GM21576 (cell line): ENCODE results near the gene TSSC4.

ENCODE experiments used
- ATAC-seq: cut with Tn5 transposase; IDR thresholded peaks from one replicate; pipeline ENCODE4 v1.9.1; 2021; ENCODE audit warnings: mild to moderate bottlenecking, moderate library complexity; ENCODE audit not compliant: unreplicated experiment

Gene TSSC4

DNA sequence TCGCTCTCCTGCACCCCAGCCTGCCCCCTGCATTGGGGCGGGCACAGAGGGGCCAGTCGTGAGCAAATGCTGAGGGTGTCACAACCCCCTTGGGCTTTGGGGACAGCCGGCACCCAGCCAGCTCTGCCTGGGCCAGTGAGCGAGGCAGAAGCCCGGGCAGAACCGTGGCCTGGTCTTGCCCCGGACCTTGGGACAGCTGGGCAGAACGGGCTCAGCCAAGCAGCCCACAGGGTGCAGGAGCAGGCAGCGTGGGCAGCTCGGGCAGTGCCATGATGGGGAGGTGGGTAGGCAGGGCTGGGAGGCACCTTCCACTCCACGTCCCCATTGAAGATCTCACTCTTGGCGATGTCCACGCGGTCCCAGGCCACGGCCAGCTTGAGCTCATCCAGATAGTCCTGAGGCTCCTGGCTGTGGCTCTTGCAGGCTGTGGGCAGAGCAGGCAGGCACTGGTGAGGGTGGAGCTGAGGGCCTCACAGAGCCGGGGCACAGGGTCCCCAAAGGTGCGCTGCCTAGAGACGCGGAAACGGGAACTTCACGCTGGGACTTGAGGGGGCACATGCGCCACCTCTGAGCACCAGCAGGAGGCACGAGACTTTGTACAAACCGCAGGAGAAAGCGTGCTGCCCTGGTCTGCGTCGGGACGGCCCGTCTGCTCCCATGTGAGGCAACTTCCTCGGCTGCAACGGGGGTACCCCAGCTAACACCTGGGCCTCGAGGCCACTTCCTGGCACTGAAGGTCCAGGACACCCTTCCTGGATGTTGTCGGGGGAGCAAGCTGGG, 15.2 kb downstream of the TSSC4 start:
- no peak for ATAC-seq

DNA sequence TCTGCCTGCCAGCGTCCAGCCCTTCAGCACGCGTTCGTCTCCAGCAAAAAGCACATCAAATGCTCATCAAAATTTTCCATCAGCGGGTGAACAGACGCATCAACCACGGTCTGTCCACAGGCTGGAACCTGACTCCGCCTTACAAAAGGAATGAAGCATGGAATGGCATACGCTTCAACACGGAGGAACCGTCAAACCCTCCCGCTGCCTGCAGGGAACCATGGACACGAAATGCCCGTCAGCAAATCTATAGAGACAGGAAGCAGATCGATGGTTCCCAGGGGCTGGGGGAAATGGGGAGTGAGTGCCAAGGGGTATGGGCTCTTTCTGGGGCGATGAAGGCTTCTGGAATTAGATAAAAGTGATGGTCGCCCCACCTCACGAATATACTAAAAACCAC, 16.2 kb downstream of the TSSC4 start:
- no peak for ATAC-seq

DNA sequence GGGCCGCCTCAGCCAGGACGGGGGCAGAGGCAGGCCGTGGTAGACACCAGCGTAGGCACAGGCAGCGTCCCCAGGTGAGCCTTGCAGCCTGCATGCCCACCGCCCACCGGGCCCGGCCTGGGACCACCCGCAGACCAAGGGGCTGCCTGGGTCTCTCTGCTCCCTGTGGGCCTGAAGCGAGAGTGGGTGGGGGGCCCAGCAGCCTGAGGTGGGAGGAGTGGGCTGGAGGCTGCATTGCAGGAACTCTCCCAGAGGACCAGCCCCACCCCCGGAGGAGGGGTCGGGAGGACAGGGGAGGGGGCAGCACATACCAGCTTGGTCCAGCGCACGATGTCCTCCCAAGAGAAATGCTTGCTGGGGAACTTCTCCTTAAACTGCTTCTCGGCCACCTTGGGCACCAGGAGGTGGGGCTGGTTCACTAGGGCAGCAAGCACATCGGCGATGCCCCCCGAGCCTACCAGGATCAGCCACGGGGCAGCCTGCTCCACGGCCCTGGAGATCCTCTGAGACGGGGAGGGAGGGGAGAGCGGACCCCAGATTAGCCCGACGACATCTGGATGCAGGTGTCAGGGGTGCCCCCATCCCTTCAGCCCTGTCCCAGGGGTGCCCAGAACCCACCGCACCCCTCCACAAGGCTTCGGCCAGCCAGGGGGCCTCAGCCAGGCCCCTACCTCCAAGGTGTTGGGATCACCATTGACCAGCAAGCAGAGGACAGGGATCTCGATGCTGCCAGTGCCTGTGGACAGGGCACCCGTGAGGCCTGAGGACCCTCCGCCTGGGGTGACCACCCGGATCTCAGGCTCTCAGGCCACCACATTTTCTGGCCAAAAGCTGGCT, 17.5 kb downstream of the TSSC4 start:
- ATAC-seq: no peak

DNA sequence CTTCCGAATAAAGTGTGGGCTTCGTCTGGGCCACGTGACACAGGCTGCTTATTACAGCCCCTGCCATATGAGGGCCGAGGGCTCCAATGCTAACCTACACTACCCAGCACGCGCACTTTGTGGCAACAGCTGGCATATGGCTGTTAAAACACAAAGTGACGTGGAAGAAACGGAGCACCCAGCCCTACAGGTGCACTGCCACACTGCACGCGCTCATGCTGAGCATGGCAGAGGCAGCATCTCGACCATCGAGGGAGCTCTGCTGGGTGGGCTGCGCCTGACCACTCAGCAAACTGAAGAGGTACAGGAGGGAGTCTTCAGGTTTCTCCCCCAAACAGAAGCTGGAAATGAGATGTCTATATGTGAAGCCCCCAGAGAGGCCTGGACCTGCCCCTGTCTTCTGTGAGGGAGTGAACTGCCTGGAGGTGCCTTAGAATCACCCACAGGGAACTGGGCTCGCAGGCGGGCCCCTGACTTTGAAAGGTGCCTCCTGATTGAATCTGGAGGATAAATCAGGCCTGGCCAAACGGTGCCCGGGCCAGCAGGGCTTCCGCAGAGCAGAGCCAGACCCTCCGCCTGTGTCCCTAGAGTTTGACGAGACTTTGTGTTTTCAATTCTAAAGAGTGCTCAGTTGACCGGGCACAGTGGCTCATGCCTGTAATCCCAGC, 18.3 kb downstream of the TSSC4 start:
- no peak for ATAC-seq

DNA sequence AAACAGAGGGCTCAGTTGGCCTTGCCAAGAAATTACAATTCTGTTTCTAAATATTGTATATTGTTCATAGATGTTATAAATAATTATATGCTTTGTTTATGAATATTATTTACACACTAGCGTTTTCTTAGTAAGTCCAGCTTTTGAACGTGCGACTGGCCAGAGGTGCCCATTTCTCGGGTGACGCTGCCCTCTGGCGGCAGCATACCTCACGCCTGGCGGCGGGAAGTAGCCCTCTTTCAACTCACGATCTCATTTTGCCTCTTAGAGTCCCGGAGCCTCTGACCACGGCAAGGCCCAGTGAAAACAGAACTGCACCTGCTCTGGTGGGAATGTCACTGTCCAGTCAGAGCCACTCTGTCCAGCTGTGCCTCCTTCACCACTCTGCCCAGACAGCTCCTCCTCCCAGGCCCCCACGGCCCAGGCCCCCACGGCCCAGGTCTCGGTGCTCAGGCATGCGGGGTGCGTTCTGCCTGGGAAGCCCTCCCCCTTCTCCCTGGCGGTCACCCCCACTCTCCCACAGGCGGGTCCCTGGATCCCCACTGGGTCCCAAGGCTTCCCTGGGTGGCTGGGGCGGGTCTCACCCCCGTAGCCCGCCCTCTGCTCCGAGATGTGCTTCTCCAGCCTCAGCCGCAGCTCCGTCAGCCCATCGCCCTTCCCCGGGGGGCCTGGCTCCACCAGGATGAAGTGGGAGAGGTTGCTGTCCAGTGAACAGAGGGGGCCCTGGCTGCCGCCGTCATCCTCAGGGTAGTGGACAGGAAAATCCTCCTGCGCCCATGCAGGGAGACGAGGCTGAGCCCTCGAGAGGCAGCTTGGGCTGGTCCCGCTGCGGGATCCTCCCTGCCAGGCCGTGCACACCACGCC, 19.3 kb downstream of the TSSC4 start:
- ATAC-seq: no peak

DNA sequence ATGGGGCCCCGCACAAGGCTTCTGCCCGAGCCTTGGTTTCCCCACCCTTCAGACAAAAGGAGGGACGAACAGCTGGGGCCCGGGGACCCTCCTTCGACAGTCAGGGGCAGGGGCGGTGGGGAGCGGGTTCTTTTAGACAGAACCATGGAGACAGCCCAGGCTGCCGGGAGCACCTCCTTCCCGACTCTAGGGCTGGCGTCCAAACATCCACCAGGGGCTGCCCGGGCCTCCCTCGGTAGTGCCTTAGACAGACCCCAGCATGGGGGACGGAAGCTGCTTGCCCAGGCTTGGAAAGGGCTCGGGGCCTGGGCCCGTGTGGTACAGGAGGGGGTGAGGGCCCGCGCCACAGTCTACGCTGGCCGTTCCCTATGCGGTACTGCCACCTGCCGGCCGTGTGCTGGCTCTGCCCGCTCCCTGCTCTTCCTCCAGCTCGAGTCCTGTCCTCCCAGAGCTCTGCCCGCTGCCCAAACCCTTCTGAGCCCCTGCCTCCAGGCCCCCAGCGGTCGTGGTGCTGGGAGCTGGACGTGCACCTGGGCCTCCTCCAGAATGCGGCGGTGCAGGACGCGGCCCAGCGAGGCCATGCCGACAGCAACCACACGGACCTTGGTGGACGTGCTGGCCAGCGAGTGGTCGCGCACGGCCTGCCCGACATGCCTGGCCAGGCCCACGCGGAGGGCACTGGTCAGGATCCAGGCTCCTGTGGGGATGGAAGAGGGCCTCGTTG, 20.1 kb downstream of the TSSC4 start:
- ATAC-seq: peak; percentile 48

DNA sequence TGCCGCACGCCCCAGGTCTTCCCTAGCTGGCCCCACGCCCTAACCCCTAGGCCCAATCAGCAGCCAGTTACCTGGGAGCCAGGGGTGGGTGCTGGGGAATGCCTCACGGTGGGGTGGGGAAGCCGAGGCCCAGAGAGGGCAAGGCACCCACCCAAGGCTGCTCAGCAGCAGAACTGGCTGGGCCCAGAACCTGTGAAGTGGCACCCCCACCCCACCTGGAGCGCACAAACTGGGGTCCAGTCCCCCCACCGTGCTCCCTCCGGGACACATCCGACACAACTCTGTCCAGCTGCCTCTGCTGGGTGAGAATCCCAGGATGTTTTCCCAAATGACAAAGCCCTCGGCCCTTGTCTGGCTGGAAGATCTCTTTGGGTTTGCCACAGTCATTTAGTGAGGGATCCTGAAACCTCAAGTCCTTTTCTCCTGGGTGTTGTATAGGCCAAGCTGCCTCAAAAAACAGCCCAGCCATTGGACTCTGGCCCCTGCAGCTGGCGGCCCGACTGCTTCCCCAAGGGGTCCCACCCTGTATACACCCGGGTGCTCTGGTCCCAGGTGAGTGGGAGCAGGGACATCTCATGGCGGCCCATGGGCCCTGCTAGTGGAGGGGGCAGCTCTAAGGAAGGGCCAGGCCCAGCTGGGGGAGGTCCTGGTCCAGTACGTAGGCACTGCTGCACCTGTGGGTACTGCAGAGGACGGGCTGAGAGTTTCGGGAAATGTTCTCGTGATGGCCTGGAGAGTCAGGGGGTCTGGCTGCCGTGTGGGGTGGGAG, 20.9 kb downstream of the TSSC4 start:
- no peak for ATAC-seq

DNA sequence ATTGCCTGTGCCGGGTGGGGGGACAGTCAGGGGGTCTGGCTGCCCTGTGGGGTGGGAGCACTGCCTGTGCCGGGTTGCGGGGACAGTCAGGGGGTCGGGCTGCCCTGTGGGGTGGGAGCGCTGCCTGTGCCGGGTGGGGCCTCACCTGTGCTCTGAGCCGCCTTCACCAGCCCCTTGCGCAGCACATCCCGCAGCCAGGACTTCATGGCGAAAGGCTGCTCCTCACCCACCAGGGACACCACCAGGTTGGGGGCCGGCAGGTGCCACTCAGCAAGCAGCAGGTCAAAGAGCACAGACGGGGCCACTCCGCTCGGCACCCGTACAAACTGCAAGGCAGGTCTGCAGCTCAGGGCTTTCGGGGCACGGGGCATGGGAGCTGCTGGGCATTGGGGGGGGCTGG, 21.4 kb downstream of the TSSC4 start:
- no peak for ATAC-seq

DNA sequence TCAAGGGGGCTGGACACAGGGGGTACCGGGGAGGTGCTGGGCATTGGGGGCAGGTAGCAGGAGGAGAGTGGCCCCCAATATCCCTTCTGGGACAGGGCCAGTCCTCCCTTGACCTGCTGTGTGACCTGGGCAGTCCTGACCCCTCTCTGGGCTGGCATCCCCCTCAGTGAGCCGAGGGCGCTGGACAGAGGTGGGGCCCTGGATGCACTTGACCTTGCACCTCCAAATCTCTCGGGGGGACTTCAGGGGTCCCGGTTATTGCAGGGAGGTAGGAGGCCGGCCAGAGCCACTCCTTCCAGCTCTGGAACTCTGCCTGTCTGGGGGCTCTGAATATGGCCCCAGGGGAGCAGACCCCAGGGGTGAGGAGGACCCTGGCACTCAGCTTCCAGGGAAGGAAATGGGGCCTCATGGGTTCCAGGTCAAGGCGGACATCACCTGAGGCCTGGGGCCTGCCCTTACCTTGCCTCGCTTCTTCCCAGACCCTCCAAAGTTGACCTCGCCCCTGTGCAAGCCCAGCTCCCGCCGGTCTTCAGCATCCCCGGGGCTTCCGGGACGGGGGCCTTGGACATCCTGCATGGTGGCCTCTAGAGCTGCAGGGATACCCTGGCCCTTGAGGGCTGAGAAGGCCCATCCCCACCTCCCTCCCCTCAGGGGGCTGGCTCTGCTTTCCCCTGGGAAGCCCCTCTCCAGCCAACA, 22.1 kb downstream of the TSSC4 start:
- ATAC-seq: no peak

DNA sequence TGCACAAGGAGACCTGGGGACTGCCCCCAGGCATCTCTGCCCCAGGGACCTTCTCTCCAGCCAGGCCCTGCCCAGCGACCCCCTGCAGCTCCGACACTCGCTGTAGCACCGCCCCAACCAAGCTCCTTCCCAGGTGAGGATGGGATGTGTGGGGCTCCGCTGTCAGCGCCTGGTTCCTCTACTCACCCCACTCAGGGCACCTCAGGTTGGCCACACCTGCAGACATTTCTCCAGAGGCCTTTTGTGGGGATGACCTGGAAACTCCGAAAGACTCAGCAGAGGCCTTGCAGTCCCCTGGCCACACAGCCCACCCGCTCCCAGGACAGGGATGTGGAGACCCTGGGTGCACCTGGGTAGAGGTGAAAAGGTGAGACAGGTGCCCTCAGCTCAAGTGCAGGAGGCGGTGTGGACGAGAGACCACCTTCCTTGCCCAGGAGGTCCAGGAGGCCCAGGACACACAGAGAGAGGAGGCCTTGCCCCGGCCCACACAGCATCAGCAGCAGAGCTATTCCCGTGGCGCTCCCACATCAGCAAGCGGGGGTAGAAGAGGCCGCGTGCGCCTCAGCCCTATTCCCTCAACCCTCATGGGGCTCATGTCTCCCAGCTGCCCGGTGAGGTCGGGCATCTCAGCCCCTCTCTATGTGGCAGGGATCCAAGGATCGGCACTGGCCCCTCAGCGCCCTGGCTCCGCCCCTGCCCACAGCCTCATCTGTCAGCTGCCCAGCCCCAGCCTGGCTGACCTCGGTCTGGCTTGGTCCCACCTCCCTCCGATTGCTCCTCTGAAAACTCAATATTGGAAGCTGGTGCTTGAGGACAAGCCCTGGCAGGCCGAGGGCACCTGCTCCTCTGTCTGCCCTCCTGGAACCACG, 22.8 kb downstream of the TSSC4 start:
- no peak for ATAC-seq

DNA sequence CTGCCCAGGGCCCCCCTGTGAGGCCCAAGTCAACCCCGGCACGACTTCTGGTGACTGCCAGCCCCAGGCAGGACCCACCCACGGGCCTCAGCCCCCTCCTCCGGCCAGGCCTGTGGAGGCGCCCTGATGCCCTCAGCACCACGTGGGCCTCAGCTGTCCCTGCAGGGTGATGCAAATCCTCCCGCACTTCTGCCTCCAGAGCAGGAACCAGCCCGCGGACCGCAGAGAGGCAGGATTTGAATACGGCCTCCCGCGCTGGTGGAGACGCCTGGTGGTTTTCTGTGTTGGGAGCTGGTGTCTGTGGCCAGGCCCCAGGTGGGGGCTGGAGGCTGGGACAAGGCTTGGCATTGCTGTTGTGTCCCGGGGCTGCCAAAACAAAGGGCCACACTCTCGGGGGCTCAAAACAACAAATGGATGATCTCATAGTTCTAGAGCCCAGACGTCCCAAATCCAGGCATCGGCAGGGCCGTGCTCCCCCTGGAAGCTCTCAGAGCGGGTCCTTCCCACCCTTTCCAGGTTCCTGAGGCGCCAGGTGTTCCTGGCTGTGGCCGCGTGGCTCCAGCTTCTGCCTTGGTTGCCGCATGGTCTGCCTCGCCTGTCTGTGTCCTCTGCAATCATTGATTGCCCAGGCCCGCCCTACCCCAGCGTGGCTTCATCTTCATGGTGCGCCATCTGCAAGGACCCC, 24.4 kb downstream of the TSSC4 start:
- ATAC-seq: no peak

DNA sequence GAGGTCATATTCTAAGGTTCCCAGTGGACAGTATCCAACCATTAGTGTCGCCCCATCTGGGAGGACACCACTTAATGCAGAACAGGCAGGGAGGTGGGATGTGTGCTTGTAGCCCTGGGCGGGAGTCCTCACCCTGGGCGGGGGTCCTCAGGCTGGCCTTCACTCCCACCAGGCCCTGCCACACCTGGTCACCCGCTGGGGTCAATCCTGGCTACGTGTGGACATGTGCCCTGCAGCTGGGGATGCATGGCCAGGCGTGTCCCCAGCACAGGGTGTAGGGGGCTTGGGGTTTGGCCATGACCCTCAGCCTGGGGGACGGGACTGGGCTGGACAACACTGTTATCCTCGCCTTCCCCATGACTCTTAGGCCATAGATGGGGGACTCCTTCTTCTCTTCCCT, 25.0 kb downstream of the TSSC4 start:
- ATAC-seq: no peak

DNA sequence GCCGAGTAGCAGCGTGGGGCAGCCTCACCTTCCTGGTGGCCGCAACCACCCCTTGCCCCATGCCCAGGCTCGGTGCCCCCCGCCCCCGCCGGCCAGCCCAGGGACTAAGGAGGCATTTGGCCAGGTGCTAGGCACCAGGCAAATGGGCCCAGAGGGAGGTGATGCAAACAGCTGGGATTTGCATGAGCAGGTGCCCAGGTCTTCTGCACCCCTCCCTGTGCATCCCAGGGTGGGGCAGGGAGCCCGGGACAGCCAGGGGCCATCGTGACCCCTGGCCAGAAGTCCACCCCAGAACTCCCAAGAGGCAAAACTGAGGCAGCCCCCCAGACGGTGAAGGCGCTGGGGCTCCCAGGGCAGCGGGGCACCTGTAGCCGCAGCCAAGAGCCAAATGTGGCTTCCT, 25.7 kb downstream of the TSSC4 start:
- no peak for ATAC-seq

DNA sequence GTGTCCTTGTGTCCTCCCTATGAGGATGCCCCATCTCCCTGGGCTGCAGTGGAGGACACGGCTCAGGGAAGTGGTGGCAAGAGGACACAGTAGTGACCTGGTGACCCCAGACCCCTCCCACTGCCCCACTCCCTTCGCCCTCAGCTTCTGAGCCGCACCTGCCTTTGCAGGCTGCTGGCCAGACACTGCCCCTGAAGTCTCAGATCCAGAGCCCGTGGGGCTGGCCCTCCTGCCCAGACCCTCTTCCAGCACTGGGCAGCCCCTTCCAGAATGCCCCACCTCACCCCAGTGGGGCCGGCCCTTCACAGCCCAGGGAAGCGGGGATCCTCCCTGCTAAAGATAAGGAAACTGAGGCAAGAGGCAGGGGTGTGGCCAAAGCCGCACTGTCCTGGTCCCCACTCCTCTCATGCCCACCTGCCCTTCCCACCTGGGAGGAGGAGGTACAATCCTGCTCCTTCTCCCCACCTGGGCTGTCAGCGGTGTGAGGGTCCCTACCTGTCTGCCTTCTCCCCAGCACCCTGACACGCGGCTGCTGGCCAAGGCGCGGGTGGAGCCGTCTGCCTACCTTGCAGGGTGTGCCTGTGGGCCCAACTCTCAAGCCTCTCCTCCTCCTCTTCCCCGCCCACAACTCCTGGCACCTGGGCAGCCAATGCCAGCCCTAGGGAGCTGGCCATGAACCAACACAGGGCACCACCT, 26.4 kb downstream of the TSSC4 start:
- ATAC-seq: no peak

DNA sequence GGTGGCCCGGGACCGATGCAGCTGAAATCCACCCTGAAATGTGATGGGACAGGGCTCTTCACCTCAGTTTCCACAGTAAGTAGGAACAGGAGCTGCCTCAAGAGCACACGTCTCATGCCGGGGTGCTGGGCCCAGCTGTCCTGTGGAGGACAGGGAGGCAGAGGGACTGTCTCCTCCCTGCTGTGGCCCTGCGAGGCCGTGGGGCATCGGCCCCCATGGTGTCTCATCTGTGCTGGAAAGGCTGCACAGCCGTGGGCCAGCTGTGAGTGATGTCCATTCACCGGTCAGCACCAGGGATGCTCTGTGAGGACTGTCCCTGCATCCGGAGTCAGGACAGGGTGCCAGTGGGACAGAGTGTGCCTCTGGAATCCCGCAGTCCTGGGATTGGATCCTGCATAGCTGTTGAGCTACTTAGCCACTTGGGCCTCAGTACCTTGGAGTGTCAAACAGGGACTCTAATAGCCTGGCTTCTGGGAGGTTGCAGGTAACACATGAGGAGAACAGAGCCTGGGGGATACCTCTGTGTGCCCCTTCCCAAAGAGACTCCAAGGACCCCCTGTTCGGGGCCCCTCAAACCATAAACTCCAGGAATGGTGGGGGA, 27.3 kb downstream of the TSSC4 start:
- no peak for ATAC-seq

DNA sequence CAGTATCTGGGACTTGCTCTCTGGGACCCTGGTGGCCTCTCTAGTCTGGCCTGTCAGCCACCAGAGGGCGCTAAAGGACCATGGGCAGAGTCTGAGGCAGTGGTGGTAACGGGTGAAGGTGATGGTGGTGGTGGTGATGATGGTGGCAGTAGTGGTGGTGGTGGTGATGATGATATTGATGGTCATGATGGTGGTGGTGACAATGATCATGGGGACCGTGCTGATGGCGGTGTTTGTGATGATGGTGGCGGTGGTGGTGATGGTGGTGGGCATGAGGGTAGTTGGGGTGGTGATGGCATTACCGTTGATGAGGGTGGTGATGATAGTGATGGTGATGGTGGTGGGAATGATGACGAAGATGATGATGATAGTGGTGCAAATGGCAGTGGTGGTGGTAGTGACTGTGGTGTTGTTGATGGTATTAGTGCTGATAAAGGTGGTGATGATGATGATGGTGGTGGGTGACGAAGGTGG, 27.8 kb downstream of the TSSC4 start:
- ATAC-seq: no peak
